Activated CD4-positive, alpha-beta T cell treated with anti-CD3 and anti-CD28 coated beads for 36 hours (primary cell): ENCODE results near the gene EMP1. TPM values are rescaled to one million over a fixed set of nuclear protein-coding genes. Genes with fewer than 3 reads are reported as not detected.

Experiments
- ATAC-seq: fragments of 200-7000 bp; cut with Tn5 transposase; one replicate; pipeline ENCODE4 v1.10.0; 2021; ENCODE audit warnings: mild to moderate bottlenecking, moderate library complexity
- CTCF ChIA-PET: fragments of 350-600 bp; sonication (Branson Sonifier 250); formaldehyde crosslinking; loops from one replicate; lab custom pipeline; 2021; ENCODE audit warnings: antibody characterized with exemption; lab: Charles Lee
- POLR2A ChIA-PET: fragments of 350-600 bp; sonication (Branson Sonifier 250); formaldehyde crosslinking; loops from one replicate; lab custom pipeline; 2021; ENCODE audit warnings: antibody characterized with exemption, inconsistent platforms; lab: Charles Lee
- DNase-seq: peaks from one replicate; pipeline ENCODE4 v3.0.0-alpha.2; 2020
- H3K27ac Mint-ChIP-seq: one replicate; pipeline ENCODE4 v1.8.0; 2021; ENCODE audit warnings: mixed read lengths
- H3K27me3 Mint-ChIP-seq: one replicate; pipeline ENCODE4 v1.8.0; 2021; ENCODE audit warnings: mixed read lengths
- H3K36me3 Mint-ChIP-seq: one replicate; pipeline ENCODE4 v1.8.0; 2021; ENCODE audit warnings: low read depth, mixed read lengths
- H3K4me1 Mint-ChIP-seq: one replicate; pipeline ENCODE4 v1.8.0; 2021; ENCODE audit warnings: mixed read lengths
- H3K4me3 Mint-ChIP-seq: one replicate; pipeline ENCODE4 v1.8.0; 2021; ENCODE audit warnings: mild to moderate bottlenecking, moderate library complexity, mixed read lengths
- H3K9me3 Mint-ChIP-seq: one replicate; pipeline ENCODE4 v1.8.0; 2021; ENCODE audit warnings: low read depth, mixed read lengths
- intact Hi-C, 2 experiments: fragments of 100-400 bp; cut with DNase I in 1 of 2; cut with micrococcal nuclease in 1 of 2; formaldehyde crosslinking; loops; one replicate each; pipeline versions ENCODE4 v1.14.2 to v1.15.1; 2022 to 2024; cut with DNase I, micrococcal nuclease
- total RNA-seq, 2 experiments: library from RNA; stranded (reverse); gene quantifications; one replicate each; pipeline ENCODE4 v1.2.3, GENCODE V29; 2021

EMP1 gene
- total RNA-seq, 2 experiments from 2014 or later: 12.9 to 16.6 TPM

DNA sequence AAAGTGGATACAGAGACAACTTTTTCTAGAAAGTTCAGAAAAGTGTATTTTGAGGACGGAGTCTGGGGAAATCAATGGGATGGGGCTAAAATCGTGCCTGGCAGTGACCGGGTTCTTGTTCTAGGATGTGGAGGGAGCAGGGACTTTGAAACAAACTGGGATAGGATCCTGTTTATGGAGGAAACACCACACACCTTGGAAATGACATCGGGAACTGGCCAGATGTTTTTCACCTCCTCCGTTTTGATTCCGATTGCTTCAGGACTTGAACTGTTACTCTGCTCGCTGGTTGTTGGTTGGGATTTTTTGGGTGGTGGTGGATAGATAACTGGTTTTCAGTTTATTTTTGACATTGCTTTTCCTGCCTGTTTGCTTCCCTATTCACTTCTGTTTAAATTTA is 506 bp downstream of the EMP1 start:
- CTCF ChIA-PET: interaction anchor here (1.0 to 2.6 kb wide), 5 partner anchors 14 to 153 kb away, joined by 3 to 15 read pairs (median 6); no protein-coding TSS in a partner anchor
- DNase-seq (no peak), ATAC-seq (no peak)
- no peaks in the 10 kb centered on the region for H3K36me3 Mint-ChIP-seq
- H3K27me3 Mint-ChIP-seq: no peaks in the 10 kb centered on the region
- peak overlapping the region; percentile 82 for H3K4me3 Mint-ChIP-seq
- intact Hi-C loops: loop anchor here in 1 of 2 experiments (2.0 to 10.0 kb wide), 4 partner anchors 24 to 1168 kb away; partner anchors contain the start of genes ATF7IP, BORCS5 and MANSC1
- peaks cover 32% of the 10 kb centered on the region for H3K4me1 Mint-ChIP-seq
- no peaks in the 10 kb centered on the region for H3K9me3 Mint-ChIP-seq
- peak overlapping the region; percentile 83 for H3K27ac Mint-ChIP-seq
- POLR2A ChIA-PET: interaction anchor here (1.0 kb wide), 4 partner anchors 13 to 297 kb away, joined by 3 to 7 read pairs (median 5); no protein-coding TSS in a partner anchor

DNA sequence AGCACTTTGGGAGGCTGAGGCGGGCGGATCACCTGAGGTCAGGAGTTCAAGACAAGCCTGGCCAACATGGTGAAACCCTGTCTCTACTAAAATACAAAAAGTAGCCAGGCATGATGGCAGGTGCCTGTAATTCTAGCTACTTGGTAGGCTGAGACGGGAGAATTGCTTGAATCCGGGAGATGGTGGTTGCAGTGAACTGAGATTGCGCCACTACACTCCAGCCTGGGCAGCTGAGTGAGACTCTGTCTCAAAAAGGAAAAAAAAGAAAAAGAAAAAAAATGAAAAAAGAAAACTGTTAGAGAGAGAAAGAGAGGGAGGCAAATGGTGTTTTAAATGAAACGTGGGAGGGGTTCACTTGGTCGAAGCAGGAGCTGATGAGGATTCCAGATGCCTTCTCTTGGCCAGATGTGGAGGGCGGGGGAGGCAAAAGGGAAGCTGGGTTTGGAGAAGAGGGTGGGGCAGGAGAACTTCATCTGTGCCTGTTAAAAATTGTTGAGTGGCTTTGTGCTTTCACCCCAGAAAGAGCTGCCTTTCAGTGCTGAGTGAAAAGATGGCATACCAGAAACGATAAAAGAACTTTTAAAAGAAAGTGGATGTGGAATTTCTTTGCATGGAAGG is 1.1 kb downstream of the EMP1 start:
- H3K4me3 Mint-ChIP-seq: peak overlapping the region; percentile 82
- ChIA-PET POLR2A (interaction anchor here (0.7 kb wide), 1 partner anchor 22 kb away, joined by 5 read pairs; no protein-coding TSS in a partner anchor), CTCF (interaction anchor here (0.7 to 2.6 kb wide), 5 partner anchors 9 to 154 kb away, joined by 3 to 15 read pairs (median 4); no protein-coding TSS in a partner anchor)
- H3K4me1 Mint-ChIP-seq: peaks cover 32% of the 10 kb centered on the region
- intact Hi-C loops: loop anchor here in 1 of 2 experiments (2.0 to 10.0 kb wide), 4 partner anchors 25 to 1167 kb away; partner anchors contain the start of genes ATF7IP, BORCS5 and MANSC1
- no peaks in the 10 kb centered on the region for H3K9me3 Mint-ChIP-seq
- DNase-seq (no peak), ATAC-seq (no peak)
- H3K27ac Mint-ChIP-seq: peak overlapping the region; percentile 83
- no peaks in the 10 kb centered on the region for H3K27me3 Mint-ChIP-seq
- H3K36me3 Mint-ChIP-seq: no peaks in the 10 kb centered on the region

DNA sequence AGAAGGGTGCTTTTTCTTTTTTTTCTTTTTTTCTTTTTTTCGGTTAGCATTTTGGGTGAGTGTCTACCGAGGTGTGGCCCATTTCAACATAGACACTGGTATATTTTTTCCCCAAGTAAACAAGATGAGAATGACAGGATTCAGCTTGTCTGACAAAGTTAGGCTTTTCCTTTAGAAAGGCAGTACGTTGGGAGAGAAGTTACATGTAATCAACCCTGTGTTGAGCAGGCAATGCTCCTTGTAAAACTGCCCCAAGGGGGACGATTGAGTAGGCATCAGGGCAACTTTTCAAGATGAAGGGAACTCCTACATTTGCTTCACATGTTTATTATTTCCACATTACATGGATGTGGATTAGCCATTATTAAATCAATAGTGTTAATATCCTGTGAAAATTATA is 1.7 kb downstream of the EMP1 start:
- Mint-ChIP-seq H3K27me3 (no peaks in the 10 kb centered on the region), H3K4me3 (peak overlapping the region; percentile 82), H3K27ac (no peak overlapping the region), H3K9me3 (no peaks in the 10 kb centered on the region), H3K36me3 (no peaks in the 10 kb centered on the region), H3K4me1 (peaks cover 32% of the 10 kb centered on the region)
- ATAC-seq: no peak
- no peak for DNase-seq
- ChIA-PET CTCF (interaction anchor here (0.7 to 1.4 kb wide), 4 partner anchors 8 to 155 kb away, joined by 3 to 4 read pairs (median 4); no protein-coding TSS in a partner anchor), POLR2A (interaction anchor here (0.6 to 0.7 kb wide), 2 partner anchors 23 to 501 kb away, joined by 3 to 5 read pairs; no protein-coding TSS in a partner anchor)
- intact Hi-C loops: loop anchor here in 1 of 2 experiments (5.0 to 10.0 kb wide), 3 partner anchors 471 to 1167 kb away; partner anchors contain the start of genes ATF7IP, BORCS5 and MANSC1

DNA sequence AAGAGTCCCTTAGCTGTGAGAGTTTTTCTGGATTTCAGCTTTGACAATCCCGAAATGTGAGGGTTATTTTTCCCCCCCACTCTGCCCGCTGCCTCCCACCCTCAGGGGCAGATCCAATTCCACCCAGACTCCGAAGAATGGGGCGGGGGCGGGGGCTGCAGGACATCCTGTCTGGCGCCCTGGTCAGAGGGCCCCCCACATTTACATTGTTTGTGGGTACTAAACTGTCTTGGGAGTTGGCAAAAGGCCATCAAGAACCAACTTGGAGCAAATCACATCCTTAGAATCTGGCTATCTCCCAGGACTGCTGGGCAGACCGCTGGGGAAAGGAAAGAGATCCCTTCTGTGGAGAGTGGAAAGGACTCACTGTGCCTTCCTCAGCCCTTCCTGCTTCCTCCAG is 2.4 kb downstream of the EMP1 start:
- Mint-ChIP-seq H3K27me3 (no peaks in the 10 kb centered on the region), H3K27ac (no peak overlapping the region), H3K4me3 (no peak overlapping the region), H3K36me3 (no peaks in the 10 kb centered on the region), H3K4me1 (peaks cover 32% of the 10 kb centered on the region), H3K9me3 (no peaks in the 10 kb centered on the region)
- intact Hi-C loops: loop anchor here in 1 of 2 experiments (5.0 to 10.0 kb wide), 3 partner anchors 472 to 1166 kb away; partner anchors contain the start of genes ATF7IP, BORCS5 and MANSC1
- CTCF ChIA-PET: interaction anchor here (0.6 to 4.8 kb wide), 3 partner anchors 8 to 14 kb away, joined by 4 to 37 read pairs (median 6); no protein-coding TSS in a partner anchor
- POLR2A ChIA-PET: interaction anchor here (0.6 kb wide), 1 partner anchor 502 kb away, joined by 3 read pairs; no protein-coding TSS in a partner anchor
- DNase-seq (no peak), ATAC-seq (no peak)

DNA sequence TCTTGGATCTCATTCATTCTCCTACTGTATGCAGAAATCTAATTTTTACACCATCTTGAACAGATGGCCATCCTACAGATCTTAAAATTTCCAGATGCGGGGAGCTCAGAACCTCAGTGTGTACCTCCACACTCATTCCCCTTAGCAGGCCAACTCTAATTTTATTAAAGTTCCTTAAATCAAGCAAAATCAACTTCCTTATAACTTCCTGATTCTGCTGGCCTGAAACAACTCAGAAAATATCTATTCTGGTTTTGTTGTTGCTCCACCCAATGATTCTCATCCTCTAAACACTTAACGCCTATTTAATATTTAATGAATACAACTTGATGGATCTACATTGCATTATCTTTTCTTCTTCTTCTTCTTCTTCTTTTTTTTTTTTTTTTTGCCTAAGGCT is 3.1 kb downstream of the EMP1 start:
- ATAC-seq: no peak
- intact Hi-C loops: loop anchor here in 1 of 2 experiments (5.0 to 10.0 kb wide), 3 partner anchors 472 to 1165 kb away; partner anchors contain the start of genes ATF7IP, BORCS5 and MANSC1
- ChIA-PET POLR2A (no interaction called here), CTCF (interaction anchor here (0.6 to 4.8 kb wide), 3 partner anchors 13 to 284 kb away, joined by 6 to 37 read pairs (median 6); no protein-coding TSS in a partner anchor)
- H3K4me1 Mint-ChIP-seq: peaks cover 32% of the 10 kb centered on the region
- no peak for DNase-seq
- H3K27ac Mint-ChIP-seq: no peak overlapping the region
- H3K36me3 Mint-ChIP-seq: no peaks in the 10 kb centered on the region
- no peaks in the 10 kb centered on the region for H3K9me3 Mint-ChIP-seq
- H3K4me3 Mint-ChIP-seq: no peak overlapping the region
- no peaks in the 10 kb centered on the region for H3K27me3 Mint-ChIP-seq

DNA sequence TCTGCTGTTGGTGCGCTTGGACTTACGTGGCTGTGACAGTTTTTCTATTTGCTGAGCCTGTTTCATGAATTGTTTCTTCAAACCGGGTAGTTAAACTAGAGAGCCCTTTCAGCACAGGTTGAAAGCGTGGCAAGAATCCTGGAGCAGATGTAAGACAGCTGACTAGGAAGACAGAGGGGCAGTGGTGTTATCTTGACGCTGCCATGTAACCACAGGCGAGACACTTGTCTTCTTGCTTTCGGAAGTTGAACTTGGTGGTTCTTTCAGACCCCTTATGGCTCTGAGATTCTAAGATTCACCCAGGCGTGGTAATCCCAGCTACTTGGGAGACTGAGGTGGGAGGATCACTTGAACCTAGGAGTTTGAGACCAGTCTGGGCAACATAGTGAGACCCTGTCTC is 4.3 kb downstream of the EMP1 start:
- ATAC-seq (no peak), DNase-seq (no peak)
- Mint-ChIP-seq H3K27ac (no peak overlapping the region), H3K9me3 (no peaks in the 10 kb centered on the region), H3K27me3 (no peaks in the 10 kb centered on the region), H3K4me1 (peaks cover 26% of the 10 kb centered on the region), H3K36me3 (no peaks in the 10 kb centered on the region), H3K4me3 (no peak overlapping the region)
- intact Hi-C loops: no loop called here
- ChIA-PET CTCF (interaction anchor here (0.6 to 4.8 kb wide), 5 partner anchors 11 to 285 kb away, joined by 3 to 37 read pairs (median 4); no protein-coding TSS in a partner anchor), POLR2A (interaction anchor here (0.6 kb wide), 1 partner anchor 53 kb away, joined by 3 read pairs; no protein-coding TSS in a partner anchor)

DNA sequence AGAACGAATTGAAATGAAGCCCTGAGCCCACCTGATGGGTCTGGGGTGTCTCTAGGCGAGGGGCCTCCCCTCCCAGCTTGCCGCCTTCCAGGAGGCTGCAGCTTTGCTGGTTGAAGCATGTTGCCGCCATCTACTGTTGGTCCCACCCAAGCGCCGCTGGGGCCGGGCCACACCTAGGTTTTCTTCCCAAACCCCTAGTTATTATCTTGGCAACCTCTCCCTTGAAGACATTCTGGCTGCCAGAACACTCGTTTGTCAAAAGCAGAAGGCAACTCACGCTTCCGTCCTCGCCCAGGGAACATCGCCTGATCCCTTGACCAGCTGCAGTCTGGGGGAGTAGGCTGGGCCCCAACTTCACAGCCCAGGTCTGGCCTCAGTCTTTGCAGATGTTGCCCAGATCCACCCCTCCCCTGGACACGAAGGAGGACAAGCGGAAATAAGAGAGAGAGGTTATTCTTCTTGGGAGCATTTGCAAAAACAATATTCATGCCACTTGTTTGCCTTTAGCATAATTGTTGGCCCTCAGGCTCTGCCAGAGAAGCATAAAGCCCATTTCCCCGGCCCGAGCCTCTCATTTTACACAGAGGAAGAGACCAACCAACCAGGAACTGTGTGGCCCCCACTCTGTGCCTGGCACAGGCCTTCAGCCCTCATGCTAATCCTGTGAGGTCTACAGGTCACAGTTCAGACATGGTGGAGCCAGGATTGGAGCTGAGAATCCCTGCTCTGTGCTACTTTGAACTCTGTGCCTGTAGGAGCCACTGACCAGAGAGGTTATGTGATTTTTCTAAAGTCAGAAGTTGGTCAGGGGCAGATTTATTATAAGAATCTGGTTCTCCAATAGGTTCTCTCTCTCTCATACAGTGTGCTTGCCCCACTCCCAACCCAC is 6.8 kb downstream of the EMP1 start:
- no peak overlapping the region for H3K27ac Mint-ChIP-seq
- no peaks in the 10 kb centered on the region for H3K9me3 Mint-ChIP-seq
- CTCF ChIA-PET: interaction anchor here (0.6 to 4.8 kb wide), 3 partner anchors 9 to 1653 kb away, joined by 3 to 37 read pairs (median 3); no protein-coding TSS in a partner anchor
- H3K4me3 Mint-ChIP-seq: no peak overlapping the region
- DNase-seq (peak; percentile 43), ATAC-seq (no peak)
- POLR2A ChIA-PET: no interaction called here
- no peaks in the 10 kb centered on the region for H3K27me3 Mint-ChIP-seq
- no peaks in the 10 kb centered on the region for H3K36me3 Mint-ChIP-seq
- H3K4me1 Mint-ChIP-seq: peaks cover 15% of the 10 kb centered on the region
- intact Hi-C loops: no loop called here

DNA sequence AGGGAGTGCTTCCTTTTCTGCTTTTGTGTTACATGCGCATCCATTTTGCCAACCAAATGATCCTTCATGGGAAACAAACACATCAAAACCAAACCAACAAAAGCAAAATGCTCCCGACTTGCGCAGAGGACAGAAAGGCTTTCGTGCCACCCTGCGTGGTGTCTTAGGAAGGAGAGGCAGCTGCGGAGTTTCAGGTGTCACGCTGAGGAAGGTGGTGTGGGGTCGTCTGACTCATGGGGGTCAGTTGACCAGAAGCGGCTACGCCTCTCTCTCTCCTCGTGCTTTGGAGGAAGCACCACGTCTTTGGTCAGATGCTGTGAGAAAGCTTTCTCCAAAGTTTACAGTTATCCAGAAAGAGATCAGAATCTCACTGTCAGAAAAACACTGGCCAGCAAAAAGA is 7.9 kb downstream of the EMP1 start:
- Mint-ChIP-seq H3K27me3 (no peaks in the 10 kb centered on the region), H3K36me3 (no peaks in the 10 kb centered on the region), H3K4me1 (peaks cover 21% of the 10 kb centered on the region), H3K27ac (no peak overlapping the region), H3K4me3 (no peak overlapping the region), H3K9me3 (no peaks in the 10 kb centered on the region)
- intact Hi-C loops: no loop called here
- ATAC-seq: no peak
- ChIA-PET POLR2A (no interaction called here), CTCF (interaction anchor here (0.7 to 10.1 kb wide), 4 partner anchors 11 to 104 kb away, joined by 3 to 145 read pairs (median 4); partner anchors contain the start of gene GSG1)
- no peak for DNase-seq

DNA sequence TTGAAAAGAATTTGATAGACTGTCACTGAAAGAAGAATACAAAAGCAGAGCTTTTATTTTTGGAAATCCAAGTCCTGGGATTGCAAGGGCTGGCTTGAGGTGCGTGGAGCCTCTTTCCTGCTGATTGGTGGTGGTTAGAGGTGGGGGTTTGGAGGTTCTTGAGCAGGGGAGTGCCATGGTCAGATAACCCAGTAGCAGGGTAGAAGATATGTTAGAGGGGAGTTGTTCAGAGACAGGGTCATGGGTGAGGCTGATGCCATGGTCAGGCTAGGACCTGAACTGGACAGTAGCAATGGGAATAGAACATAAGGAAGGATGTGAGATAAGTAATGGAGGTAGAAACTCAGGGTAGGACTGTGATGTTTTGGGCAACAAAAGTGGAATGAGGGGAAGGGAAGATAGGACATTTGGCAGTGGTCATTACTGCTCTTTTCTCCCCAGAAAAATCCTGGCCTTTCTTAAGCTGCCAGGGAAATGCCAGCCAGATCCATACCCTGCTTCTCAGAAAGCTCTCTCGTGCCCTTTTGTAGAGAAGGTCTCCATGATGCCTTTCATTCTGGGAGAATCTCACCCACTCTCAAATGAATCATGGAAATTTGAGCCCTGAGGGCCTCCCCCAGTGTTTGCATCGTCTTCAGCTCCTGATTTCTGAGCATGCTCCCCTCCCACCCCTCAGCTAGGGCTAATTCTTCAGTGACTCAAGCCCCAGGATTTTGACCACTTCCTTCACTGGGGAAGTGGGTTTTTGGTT is 9.5 kb downstream of the EMP1 start:
- Mint-ChIP-seq H3K27me3 (no peaks in the 10 kb centered on the region), H3K9me3 (no peaks in the 10 kb centered on the region), H3K4me1 (peaks cover 36% of the 10 kb centered on the region), H3K36me3 (no peaks in the 10 kb centered on the region), H3K4me3 (no peak overlapping the region), H3K27ac (peak overlapping the region; percentile 64)
- DNase-seq: peak; percentile 68
- ChIA-PET POLR2A (interaction anchor here (0.9 kb wide), 1 partner anchor 10 kb away, joined by 9 read pairs; the partner anchor contains the start of gene EMP1), CTCF (interaction anchor here (0.6 to 10.1 kb wide), 6 partner anchors 8 to 421 kb away, joined by 4 to 145 read pairs (median 6); partner anchors contain the start of gene GSG1)
- ATAC-seq: peak; percentile 73
- intact Hi-C loops: loop anchor here (1.0 kb wide), 1 partner anchor 10 kb away; the partner anchor contains the start of gene EMP1 (in 2 of the 2)

DNA sequence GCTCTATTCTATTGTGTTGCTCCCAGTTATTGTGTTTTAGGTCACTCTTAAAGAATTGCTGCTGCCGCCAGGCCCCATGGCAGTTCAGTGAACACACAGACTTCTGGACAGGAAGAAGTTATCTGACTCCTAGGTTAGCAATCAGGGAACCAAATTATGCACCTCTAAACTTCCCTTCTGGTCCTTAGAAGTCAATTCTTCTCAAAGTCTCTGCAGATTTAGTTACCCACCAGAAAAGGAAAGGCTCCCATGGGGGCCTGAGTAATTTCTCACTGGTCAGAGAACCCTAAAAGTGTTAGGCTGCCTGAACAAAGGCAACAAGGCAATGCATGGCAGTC is 10.0 kb downstream of the EMP1 start:
- H3K36me3 Mint-ChIP-seq: no peaks in the 10 kb centered on the region
- ChIA-PET CTCF (interaction anchor here (0.6 to 10.1 kb wide), 7 partner anchors 9 to 421 kb away, joined by 3 to 145 read pairs (median 4); partner anchors contain the start of gene GSG1), POLR2A (interaction anchor here (0.9 kb wide), 1 partner anchor 10 kb away, joined by 9 read pairs; the partner anchor contains the start of gene EMP1)
- no peaks in the 10 kb centered on the region for H3K27me3 Mint-ChIP-seq
- peak overlapping the region; percentile 16 for H3K27ac Mint-ChIP-seq
- intact Hi-C loops: loop anchor here (1.0 kb wide), 1 partner anchor 10 kb away; the partner anchor contains the start of gene EMP1 (in 2 of the 2)
- no peak overlapping the region for H3K4me3 Mint-ChIP-seq
- H3K4me1 Mint-ChIP-seq: peaks cover 40% of the 10 kb centered on the region
- H3K9me3 Mint-ChIP-seq: no peaks in the 10 kb centered on the region
- no peak for ATAC-seq
- no peak for DNase-seq
